DOHH2 (cell line): ENCODE data around the gene POMGNT1.

Experiments used
- CTCF ChIP-seq: fragments of 200-600 bp; sonication (generic); IDR thresholded peaks from one replicate; pipeline ENCODE4 v1.5.1; 2014; ENCODE audit warnings: antibody characterized with exemption, mild to moderate bottlenecking, low read depth, low read length; ENCODE audit not compliant: poor library complexity, severe bottlenecking
- EZH2phosphoT487 ChIP-seq: fragments of 200-600 bp; sonication (generic); IDR thresholded peaks from 2 replicates; pipeline ENCODE4 v1.6.1; 2017; ENCODE audit warnings: borderline replicate concordance, mild to moderate bottlenecking, antibody characterized with exemption, low read length, moderate library complexity, mixed read lengths

GRCh38 chr1:46244656-46245371 is 46.6 kb upstream of the POMGNT1 start:
- TF ChIP-seq CTCF (peak; percentile 64), EZH2phosphoT487 (no peak)
